ENCODE measurements around the gene PRSS48.
"Not testable (repeated sequence)": the region's sequence is repeated elsewhere in the genome, so short reads cannot be mapped to it uniquely, and the experiment has no call there.

PRSS48 gene

GRCh38 chr4:151276787-151277562 lies at the start of gene PRSS48:
TSS of gene PRSS48 (plus strand) at chr4:151277161. CDS start at chr4:151277173, 12 bp downstream.
- no peak for DNase-seq (ENCODE audit: low read depth in 2 of 2)

- DNase-seq (ENCODE audit: low read depth in 2 of 2), result no peak
Measured at GRCh38 chr4:151227172-151227571, 49.8 kb upstream of the PRSS48 start.

- no peak for DNase-seq (ENCODE audit: low read depth in 2 of 2)
Measured at GRCh38 chr4:151227731-151228130, 49.2 kb upstream of the PRSS48 start.

- DNase-seq (ENCODE audit: low read depth in 2 of 2), result no peak
Measured at GRCh38 chr4:151228189-151229119, 48.5 kb upstream of the PRSS48 start.

- no peak for DNase-seq (ENCODE audit: low read depth in 2 of 2)
Measured at GRCh38 chr4:151231915-151232595, 44.9 kb upstream of the PRSS48 start.

GRCh38 chr4:151233600-151233999 lies 43.4 kb upstream of the PRSS48 start:
- no peak for DNase-seq (ENCODE audit: low read depth in 2 of 2)

GRCh38 chr4:151235373-151235772 lies 41.6 kb upstream of the PRSS48 start:
- DNase-seq (ENCODE audit: low read depth in 2 of 2), result not testable (repeated sequence)

GRCh38 chr4:151236036-151236435 lies 40.9 kb upstream of the PRSS48 start:
- no peak for DNase-seq (ENCODE audit: low read depth in 2 of 2)

- DNase-seq (ENCODE audit: low read depth in 2 of 2), result no peak
Measured at GRCh38 chr4:151238477-151238876, 38.5 kb upstream of the PRSS48 start.

GRCh38 chr4:151239608-151240007 lies 37.4 kb upstream of the PRSS48 start:
- DNase-seq (ENCODE audit: low read depth in 2 of 2), result no peak

GRCh38 chr4:151242305-151242704 lies 34.7 kb upstream of the PRSS48 start:
- DNase-seq (ENCODE audit: low read depth in 2 of 2), result no peak

GRCh38 chr4:151246742-151247141 lies 30.2 kb upstream of the PRSS48 start:
- DNase-seq (ENCODE audit: low read depth in 2 of 2), result no peak

GRCh38 chr4:151247395-151247794 lies 29.6 kb upstream of the PRSS48 start:
- no peak for DNase-seq (ENCODE audit: low read depth in 2 of 2)

GRCh38 chr4:151248519-151248918 lies 28.4 kb upstream of the PRSS48 start:
- no peak for DNase-seq (ENCODE audit: low read depth in 2 of 2)

GRCh38 chr4:151250706-151251105 lies 26.3 kb upstream of the PRSS48 start:
- DNase-seq (ENCODE audit: low read depth in 2 of 2), result no peak

GRCh38 chr4:151251603-151252304 lies 25.2 kb upstream of the PRSS48 start:
- DNase-seq (ENCODE audit: low read depth in 2 of 2), result no peak

- DNase-seq (ENCODE audit: low read depth in 2 of 2), result not testable (repeated sequence)
Measured at GRCh38 chr4:151255226-151255625, 21.7 kb upstream of the PRSS48 start.

- DNase-seq (ENCODE audit: low read depth in 2 of 2), result not testable (repeated sequence)
Measured at GRCh38 chr4:151255680-151256079, 21.3 kb upstream of the PRSS48 start.

GRCh38 chr4:151256134-151256533 lies 20.8 kb upstream of the PRSS48 start:
- DNase-seq (ENCODE audit: low read depth in 2 of 2), result no peak

GRCh38 chr4:151257704-151258103 lies 19.3 kb upstream of the PRSS48 start:
- DNase-seq (ENCODE audit: low read depth in 2 of 2), result no peak

GRCh38 chr4:151259752-151260151 lies 17.2 kb upstream of the PRSS48 start:
- no peak for DNase-seq (ENCODE audit: low read depth in 2 of 2)
